WTC11 (cell line): Measurements from ENCODE around the gene LDLRAD4. TPM values are rescaled to one million over a fixed set of nuclear protein-coding genes. Genes with fewer than 3 reads are reported as not detected.
"Not testable (repeated sequence)": the region's sequence is repeated elsewhere in the genome, so short reads cannot be mapped to it uniquely, and the experiment has no call there.

Source experiments
- ATAC-seq: fragments of 200-7000 bp; cut with Tn5 transposase; 2 replicates; pipeline ENCODE4 v1.10.0; 2021; ENCODE audit warnings: mild to moderate bottlenecking, moderate library complexity
- CTCF ChIA-PET: fragments of 300-600 bp; sonication (Branson Sonifier 250); formaldehyde crosslinking; loops from one replicate; lab custom pipeline; 2021; ENCODE audit warnings: antibody characterized with exemption; lab: Charles Lee
- POLR2A ChIA-PET: fragments of 350-600 bp; sonication (Branson Sonifier 250); formaldehyde crosslinking; loops from one replicate; lab custom pipeline; 2021; ENCODE audit warnings: antibody characterized with exemption; lab: Charles Lee
- DNase-seq: peaks from one replicate; pipeline ENCODE4 v3.0.0; 2021; ENCODE audit warnings: low spot score
- H3K27ac Mint-ChIP-seq: 2 replicates; pipeline ENCODE4 v1.8.0; 2021; ENCODE audit warnings: mixed read lengths
- H3K27me3 Mint-ChIP-seq: 2 replicates; pipeline ENCODE4 v1.8.0; 2021; ENCODE audit warnings: low read depth, mild to moderate bottlenecking, moderate library complexity, mixed read lengths
- H3K36me3 Mint-ChIP-seq: 2 replicates; pipeline ENCODE4 v1.8.0; 2021; ENCODE audit warnings: mixed read lengths
- H3K4me1 Mint-ChIP-seq: 2 replicates; pipeline ENCODE4 v1.8.0; 2022; ENCODE audit warnings: mixed read lengths
- H3K4me3 Mint-ChIP-seq: 2 replicates; pipeline ENCODE4 v1.8.0; 2021; ENCODE audit warnings: mild to moderate bottlenecking, moderate library complexity, mixed read lengths
- H3K9me3 Mint-ChIP-seq: 2 replicates; pipeline ENCODE4 v1.8.0; 2021; ENCODE audit warnings: mixed read lengths
- ESRRA ChIP-seq: sonication (generic); formaldehyde crosslinking; IDR thresholded peaks from 2 replicates; pipeline ENCODE4 v1.8.1; 2022; ENCODE audit warnings: mild to moderate bottlenecking, missing genetic modification reagents, borderline replicate concordance
- HMGA2 ChIP-seq: fragments of 250-450 bp; sonication (Bioruptor Pico); IDR thresholded peaks from 2 replicates; pipeline ENCODE4 v1.4.0; 2021; ENCODE audit warnings: mild to moderate bottlenecking, moderate library complexity
- PRRX2 ChIP-seq: fragments of 250-450 bp; sonication (Bioruptor Pico); IDR thresholded peaks from 2 replicates; pipeline ENCODE4 v1.8.0; 2021; ENCODE audit warnings: mild to moderate bottlenecking
- SOX15 ChIP-seq: fragments of 250-450 bp; sonication (Bioruptor Pico); IDR thresholded peaks from 2 replicates; pipeline ENCODE4 v1.9.0; 2021; ENCODE audit warnings: mild to moderate bottlenecking
- total RNA-seq: library from RNA; stranded (reverse); gene quantifications from 3 replicates; pipeline ENCODE4 v1.2.3, GENCODE V29; 2021
- TF ChIP-seq, protein P1 (sequence below): sonication (generic); formaldehyde crosslinking; IDR thresholded peaks from 2 replicates; pipeline ENCODE4 v1.8.0; 2022; ENCODE audit warnings: missing genetic modification reagents
- TF ChIP-seq, protein P2 (sequence below): sonication (generic); formaldehyde crosslinking; IDR thresholded peaks from 2 replicates; pipeline ENCODE4 v1.8.0; 2022; ENCODE audit warnings: mild to moderate bottlenecking, missing genetic modification reagents
- TF ChIP-seq, protein P3 (sequence below): sonication (generic); formaldehyde crosslinking; IDR thresholded peaks from 2 replicates; pipeline ENCODE4 v1.8.1; 2022; ENCODE audit warnings: mild to moderate bottlenecking, moderate library complexity, missing genetic modification reagents
- TF ChIP-seq, protein P4 (sequence below): sonication (generic); formaldehyde crosslinking; conservative IDR thresholded peaks from 2 replicates; pipeline ENCODE4 v1.8.1; 2022; ENCODE audit warnings: mild to moderate bottlenecking, missing genetic modification reagents
- TF ChIP-seq, protein P5 (sequence below): sonication (generic); formaldehyde crosslinking; IDR thresholded peaks from 2 replicates; pipeline ENCODE4 v1.8.0; 2022; ENCODE audit warnings: mild to moderate bottlenecking, missing genetic modification reagents
- TF ChIP-seq, protein P6 (sequence below): sonication (generic); formaldehyde crosslinking; IDR thresholded peaks from 2 replicates; pipeline ENCODE4 v1.8.0; 2022; ENCODE audit warnings: mild to moderate bottlenecking, missing genetic modification reagents

Gene LDLRAD4
- total RNA-seq, 1 experiment from 2014 or later: 6.2 TPM

DNA sequence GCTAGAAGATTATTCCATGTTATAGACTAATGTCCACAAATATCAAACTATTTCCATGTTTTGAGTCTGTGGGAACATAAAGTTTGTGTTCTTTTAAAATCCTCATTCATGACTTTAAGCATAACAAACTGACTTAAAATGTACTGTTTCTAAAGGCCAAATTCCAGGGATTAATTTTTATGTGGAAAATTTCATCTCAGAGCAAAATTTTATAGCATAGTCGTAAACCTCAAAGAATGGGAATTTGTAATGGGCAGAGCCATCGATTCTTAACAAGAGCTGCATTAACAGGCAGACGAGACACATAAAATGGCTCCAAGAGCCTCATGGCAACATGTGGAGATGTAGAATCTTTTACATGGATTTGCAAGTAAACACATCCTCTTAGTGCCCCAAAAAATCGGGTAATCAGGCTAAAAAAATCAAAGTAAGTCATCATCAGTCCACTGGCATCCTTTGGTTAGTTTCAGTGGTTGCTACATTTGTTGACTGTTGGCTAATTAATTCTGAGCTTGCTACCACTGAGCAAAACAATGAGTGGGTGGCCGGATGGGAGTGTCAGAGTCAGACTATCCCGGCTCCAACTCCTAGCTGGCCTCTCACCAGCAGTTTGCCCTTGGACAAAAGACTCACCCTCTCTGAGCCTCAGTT lies 388.2 kb downstream of the LDLRAD4 start (continued):
- TF ChIP-seq, protein P1, sequence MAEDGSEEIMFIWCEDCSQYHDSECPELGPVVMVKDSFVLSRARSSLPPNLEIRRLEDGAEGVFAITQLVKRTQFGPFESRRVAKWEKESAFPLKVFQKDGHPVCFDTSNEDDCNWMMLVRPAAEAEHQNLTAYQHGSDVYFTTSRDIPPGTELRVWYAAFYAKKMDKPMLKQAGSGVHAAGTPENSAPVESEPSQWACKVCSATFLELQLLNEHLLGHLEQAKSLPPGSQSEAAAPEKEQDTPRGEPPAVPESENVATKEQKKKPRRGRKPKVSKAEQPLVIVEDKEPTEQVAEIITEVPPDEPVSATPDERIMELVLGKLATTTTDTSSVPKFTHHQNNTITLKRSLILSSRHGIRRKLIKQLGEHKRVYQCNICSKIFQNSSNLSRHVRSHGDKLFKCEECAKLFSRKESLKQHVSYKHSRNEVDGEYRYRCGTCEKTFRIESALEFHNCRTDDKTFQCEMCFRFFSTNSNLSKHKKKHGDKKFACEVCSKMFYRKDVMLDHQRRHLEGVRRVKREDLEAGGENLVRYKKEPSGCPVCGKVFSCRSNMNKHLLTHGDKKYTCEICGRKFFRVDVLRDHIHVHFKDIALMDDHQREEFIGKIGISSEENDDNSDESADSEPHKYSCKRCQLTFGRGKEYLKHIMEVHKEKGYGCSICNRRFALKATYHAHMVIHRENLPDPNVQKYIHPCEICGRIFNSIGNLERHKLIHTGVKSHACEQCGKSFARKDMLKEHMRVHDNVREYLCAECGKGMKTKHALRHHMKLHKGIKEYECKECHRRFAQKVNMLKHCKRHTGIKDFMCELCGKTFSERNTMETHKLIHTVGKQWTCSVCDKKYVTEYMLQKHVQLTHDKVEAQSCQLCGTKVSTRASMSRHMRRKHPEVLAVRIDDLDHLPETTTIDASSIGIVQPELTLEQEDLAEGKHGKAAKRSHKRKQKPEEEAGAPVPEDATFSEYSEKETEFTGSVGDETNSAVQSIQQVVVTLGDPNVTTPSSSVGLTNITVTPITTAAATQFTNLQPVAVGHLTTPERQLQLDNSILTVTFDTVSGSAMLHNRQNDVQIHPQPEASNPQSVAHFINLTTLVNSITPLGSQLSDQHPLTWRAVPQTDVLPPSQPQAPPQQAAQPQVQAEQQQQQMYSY (CRISPR knock-in tag): no peak
- TF ChIP-seq, protein P2, sequence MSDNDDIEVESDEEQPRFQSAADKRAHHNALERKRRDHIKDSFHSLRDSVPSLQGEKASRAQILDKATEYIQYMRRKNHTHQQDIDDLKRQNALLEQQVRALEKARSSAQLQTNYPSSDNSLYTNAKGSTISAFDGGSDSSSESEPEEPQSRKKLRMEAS (CRISPR knock-in tag): no peak
- TF ChIP-seq, protein P3, sequence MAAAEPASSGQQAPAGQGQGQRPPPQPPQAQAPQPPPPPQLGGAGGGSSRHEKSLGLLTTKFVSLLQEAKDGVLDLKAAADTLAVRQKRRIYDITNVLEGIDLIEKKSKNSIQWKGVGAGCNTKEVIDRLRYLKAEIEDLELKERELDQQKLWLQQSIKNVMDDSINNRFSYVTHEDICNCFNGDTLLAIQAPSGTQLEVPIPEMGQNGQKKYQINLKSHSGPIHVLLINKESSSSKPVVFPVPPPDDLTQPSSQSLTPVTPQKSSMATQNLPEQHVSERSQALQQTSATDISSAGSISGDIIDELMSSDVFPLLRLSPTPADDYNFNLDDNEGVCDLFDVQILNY (CRISPR knock-in tag): no peak
- TF ChIP-seq ESRRA (CRISPR knock-in tag) (no peak), PRRX2 (CRISPR knock-in tag) (no peak)
- TF ChIP-seq, protein P4, sequence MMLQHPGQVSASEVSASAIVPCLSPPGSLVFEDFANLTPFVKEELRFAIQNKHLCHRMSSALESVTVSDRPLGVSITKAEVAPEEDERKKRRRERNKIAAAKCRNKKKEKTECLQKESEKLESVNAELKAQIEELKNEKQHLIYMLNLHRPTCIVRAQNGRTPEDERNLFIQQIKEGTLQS: no peak

DNA sequence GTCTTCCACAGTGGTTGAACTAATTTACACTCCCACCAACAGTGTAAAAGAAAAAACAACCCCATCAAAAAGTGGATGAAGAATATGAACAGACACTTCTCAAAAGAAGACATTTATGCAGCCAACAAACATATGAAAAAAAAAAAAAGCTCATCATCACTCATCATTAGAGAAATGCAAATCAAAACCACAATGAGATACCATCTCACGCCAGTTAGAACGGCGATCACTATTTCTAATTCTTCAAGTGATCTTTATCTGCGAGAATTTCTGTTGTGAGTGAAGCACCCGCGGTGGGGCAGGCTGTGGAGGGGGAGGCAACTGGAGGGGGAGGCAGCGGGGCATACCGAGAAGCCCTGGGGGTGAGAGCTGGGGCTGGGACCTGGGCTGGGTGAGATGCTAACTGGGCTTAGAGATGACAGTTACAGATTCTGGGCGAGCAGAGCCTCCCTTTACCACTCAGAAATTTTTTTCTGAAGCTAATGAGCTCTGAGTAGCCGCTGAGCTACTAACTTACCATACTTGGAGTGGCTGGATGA lies 389.5 kb downstream of the LDLRAD4 start:
- CTCF ChIA-PET: interaction anchor here (0.9 kb wide), 1 partner anchor 50 kb away, joined by 3 read pairs; no protein-coding TSS in a partner anchor
- H3K9me3 Mint-ChIP-seq, H3K36me3 Mint-ChIP-seq, POLR2A ChIA-PET, ATAC-seq, H3K4me3 Mint-ChIP-seq, H3K27ac Mint-ChIP-seq, DNase-seq: not testable (repeated sequence)
- H3K27me3 Mint-ChIP-seq: peaks cover 25% of the 10 kb centered on the region
- peaks cover 17% of the 10 kb centered on the region for H3K4me1 Mint-ChIP-seq

DNA sequence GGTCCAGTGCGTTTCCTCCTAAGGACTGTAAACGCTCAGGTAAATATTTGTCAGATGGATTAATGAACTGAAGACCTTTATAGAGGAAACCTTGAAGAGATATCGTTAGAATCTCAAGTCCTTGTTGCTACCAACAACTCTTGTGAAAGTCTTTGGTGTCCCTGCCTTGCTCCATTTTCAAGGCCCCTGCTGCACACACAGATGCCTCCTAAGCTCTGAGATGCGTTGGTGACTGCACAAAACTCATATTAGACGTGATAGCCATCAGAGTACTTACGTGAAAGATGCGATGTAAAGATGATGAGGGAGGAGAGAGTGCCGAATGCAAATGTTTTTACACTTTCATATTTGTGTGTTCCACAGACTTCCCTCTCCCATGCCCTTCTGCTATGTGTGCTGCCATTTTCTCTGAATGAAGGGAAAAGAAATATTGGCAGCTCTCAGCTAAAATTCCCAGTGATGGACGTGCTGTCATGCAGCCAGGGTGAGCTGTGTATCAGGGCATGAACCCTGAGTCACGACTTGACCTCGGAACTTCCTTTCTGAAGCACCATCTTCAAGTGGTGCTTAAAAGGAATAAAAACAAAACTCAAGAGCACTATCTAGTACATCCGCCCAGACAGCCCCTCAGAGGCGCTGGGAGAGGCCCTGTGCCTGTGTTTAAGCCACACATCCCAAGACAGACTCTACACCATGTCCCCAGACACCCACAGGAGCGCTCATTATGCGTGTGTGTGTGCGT lies 390.4 kb downstream of the LDLRAD4 start:
- no peak for ATAC-seq
- TF ChIP-seq, protein P5, sequence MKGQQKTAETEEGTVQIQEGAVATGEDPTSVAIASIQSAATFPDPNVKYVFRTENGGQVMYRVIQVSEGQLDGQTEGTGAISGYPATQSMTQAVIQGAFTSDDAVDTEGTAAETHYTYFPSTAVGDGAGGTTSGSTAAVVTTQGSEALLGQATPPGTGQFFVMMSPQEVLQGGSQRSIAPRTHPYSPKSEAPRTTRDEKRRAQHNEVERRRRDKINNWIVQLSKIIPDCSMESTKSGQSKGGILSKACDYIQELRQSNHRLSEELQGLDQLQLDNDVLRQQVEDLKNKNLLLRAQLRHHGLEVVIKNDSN (CRISPR knock-in tag): no peak
- TF ChIP-seq HMGA2 (CRISPR knock-in tag) (no peak), SOX15 (CRISPR knock-in tag) (no peak)
- TF ChIP-seq, protein P6, sequence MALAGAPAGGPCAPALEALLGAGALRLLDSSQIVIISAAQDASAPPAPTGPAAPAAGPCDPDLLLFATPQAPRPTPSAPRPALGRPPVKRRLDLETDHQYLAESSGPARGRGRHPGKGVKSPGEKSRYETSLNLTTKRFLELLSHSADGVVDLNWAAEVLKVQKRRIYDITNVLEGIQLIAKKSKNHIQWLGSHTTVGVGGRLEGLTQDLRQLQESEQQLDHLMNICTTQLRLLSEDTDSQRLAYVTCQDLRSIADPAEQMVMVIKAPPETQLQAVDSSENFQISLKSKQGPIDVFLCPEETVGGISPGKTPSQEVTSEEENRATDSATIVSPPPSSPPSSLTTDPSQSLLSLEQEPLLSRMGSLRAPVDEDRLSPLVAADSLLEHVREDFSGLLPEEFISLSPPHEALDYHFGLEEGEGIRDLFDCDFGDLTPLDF (CRISPR knock-in tag): no peak
- TF ChIP-seq, protein P2 (CRISPR knock-in tag): no peak
- Mint-ChIP-seq H3K27me3 (peaks cover 34% of the 10 kb centered on the region), H3K4me3 (no peak overlapping the region), H3K36me3 (no peaks in the 10 kb centered on the region), H3K4me1 (peaks cover 21% of the 10 kb centered on the region), H3K9me3 (no peaks in the 10 kb centered on the region), H3K27ac (no peak overlapping the region)
- CTCF ChIA-PET: interaction anchor here (0.9 kb wide), 1 partner anchor 50 kb away, joined by 3 read pairs; no protein-coding TSS in a partner anchor
- POLR2A ChIA-PET: no interaction called here
- DNase-seq: no peak
